AG04450 (cell line): ENCODE data around the gene KCND3. TPM values are rescaled to one million over a fixed set of nuclear protein-coding genes. Genes with fewer than 3 reads are reported as not detected.

Source experiments
- CTCF ChIA-PET: fragments of 300-600, 350-600 bp; formaldehyde crosslinking; extraction: SDS; loops from one replicate; lab custom pipeline; 2022; ENCODE audit warnings: antibody characterized with exemption, inconsistent platforms; lab: Charles Lee
- POLR2A ChIA-PET: fragments of 350-600 bp; formaldehyde crosslinking; extraction: SDS; loops from one replicate; lab custom pipeline; 2021; ENCODE audit warnings: antibody characterized with exemption, inconsistent platforms; lab: Yijun Ruan, JAX
- DNase-seq: peaks from one replicate; pipeline ENCODE4 v3.0.0-alpha.2; 2011; ENCODE audit warnings: low read depth, low spot score
- H3K27ac ChIP-seq: one replicate; pipeline ENCODE4 v1.5.1; 2012; ENCODE audit warnings: low read depth, low read length, control low read depth
- H3K27me3 ChIP-seq: one replicate; pipeline ENCODE4 v1.6.0; 2012; ENCODE audit warnings: low read length; ENCODE audit not compliant: control insufficient read depth, insufficient read depth
- H3K4me3 ChIP-seq: 2 replicates; pipeline ENCODE4 v1.5.1; 2011; ENCODE audit warnings: mild to moderate bottlenecking, low read depth, low read length, control low read depth
- H3K9me3 ChIP-seq: 2 replicates; pipeline ENCODE4 v1.5.1; 2012; ENCODE audit warnings: low read length; ENCODE audit not compliant: control insufficient read depth, insufficient read depth
- CTCF ChIP-seq: IDR thresholded peaks from 2 replicates; pipeline ENCODE4 v1.5.1; 2011; ENCODE audit warnings: low read depth, low read length, control low read depth, inconsistent platforms
- polyA plus RNA-seq: library from polyadenylated mRNA; depleted of rRNA; stranded (reverse); fragments of >200 nt; gene quantifications from 2 replicates; pipeline ENCODE4 v1.2.3, GENCODE V29; 2011

The KCND3 gene
- polyA plus RNA-seq, 1 experiment = 0.02 TPM

DNA sequence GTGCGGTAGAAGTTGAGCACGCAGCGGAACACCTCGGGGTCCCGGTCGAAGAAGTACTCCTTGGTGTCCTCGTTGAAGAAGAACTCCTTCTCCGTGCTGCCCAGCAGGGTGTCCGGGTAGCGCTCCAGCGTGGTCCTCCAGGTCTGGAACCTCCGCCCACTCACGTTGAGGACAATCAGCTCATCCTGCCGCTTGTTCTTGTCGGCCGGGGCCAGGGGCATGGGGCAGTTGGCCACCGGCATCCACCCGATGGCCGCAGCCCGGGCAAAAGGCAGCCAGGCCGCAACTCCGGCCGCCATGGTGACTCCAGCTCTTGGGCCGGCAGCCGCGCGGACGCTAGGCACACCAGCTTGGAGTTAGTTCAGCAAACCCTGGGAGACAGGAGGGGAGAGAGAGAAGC is 7.0 kb downstream of the KCND3 start:
- CTCF ChIA-PET = no interaction called here
- Histone ChIP-seq H3K27me3 (peaks cover 12% of the 10 kb centered on the region), H3K4me3 (no peak overlapping the region), H3K27ac (no peak overlapping the region), H3K9me3 (peaks cover 6% of the 10 kb centered on the region; the same call in 1 of the 2 replicates)
- POLR2A ChIA-PET = no interaction called here
- DNase-seq = no peak
- TF ChIP-seq CTCF = no peak

GRCh38 chr1:111981871-111982270 is 7.6 kb downstream of the KCND3 start:
- TF ChIP-seq CTCF = no peak
- ChIA-PET POLR2A (no interaction called here), CTCF (no interaction called here)
- DNase-seq = no peak
- Histone ChIP-seq H3K27ac (no peak overlapping the region), H3K9me3 (peaks cover 6% of the 10 kb centered on the region; the same call in 1 of the 2 replicates), H3K27me3 (peaks cover 9% of the 10 kb centered on the region), H3K4me3 (no peak overlapping the region)

DNA sequence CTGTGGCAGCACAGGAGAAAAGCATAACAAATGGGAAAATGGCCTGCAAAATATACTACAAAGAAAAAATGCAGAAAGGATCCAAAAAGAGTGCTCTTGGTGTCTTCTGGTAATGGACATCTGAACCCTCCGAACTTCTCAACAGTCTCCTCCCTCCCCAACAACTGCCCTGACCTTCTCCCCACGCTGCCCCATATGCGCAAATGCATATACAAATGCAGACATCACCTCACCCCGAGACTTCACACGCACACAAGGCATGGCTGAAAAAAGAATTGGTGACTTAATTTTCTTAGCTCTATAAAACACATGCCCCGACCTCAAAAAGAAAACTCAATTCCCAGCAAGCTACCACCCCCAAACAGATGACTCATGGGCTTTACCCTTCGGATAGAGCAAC is 8.4 kb downstream of the KCND3 start:
- H3K4me3 ChIP-seq = no peak overlapping the region
- peaks cover 7% of the 10 kb centered on the region for H3K27me3 ChIP-seq
- POLR2A ChIA-PET = no interaction called here
- DNase-seq = no peak
- H3K27ac ChIP-seq = no peak overlapping the region
- H3K9me3 ChIP-seq = peaks cover 6% of the 10 kb centered on the region; the same call in 1 of the 2 replicates
- CTCF ChIA-PET = no interaction called here
- TF ChIP-seq CTCF = no peak

GRCh38 chr1:111980686-111981085 is 8.8 kb downstream of the KCND3 start:
- POLR2A ChIA-PET = no interaction called here
- TF ChIP-seq CTCF = no peak
- Histone ChIP-seq H3K27me3 (peaks cover 6% of the 10 kb centered on the region), H3K4me3 (no peak overlapping the region), H3K9me3 (peaks cover 6% of the 10 kb centered on the region; the same call in 1 of the 2 replicates), H3K27ac (no peak overlapping the region)
- no peak for DNase-seq
- CTCF ChIA-PET = no interaction called here

DNA sequence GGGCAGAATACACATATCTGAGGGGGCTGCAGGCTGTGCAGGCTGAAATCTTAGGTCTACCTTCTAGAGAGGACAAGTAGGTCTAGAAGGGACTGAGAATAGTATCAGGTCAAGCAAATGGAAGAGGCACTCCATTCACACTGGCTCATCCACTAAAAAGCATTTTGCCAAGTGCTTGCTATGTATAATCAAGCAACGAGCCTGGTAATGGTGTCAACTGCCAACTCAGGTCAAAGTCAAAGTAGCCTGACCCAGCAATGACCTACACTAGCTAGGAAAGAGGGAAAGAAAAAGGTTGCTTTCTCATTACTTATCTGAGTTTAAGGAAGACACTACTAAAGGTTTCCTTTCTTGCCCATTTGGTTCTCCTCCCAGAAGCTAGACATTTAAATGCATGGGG is 10.8 kb downstream of the KCND3 start:
- CTCF ChIA-PET = no interaction called here
- Histone ChIP-seq H3K4me3 (no peak overlapping the region), H3K27ac (no peak overlapping the region), H3K9me3 (peaks cover 6% of the 10 kb centered on the region; the same call in 1 of the 2 replicates), H3K27me3 (no peaks in the 10 kb centered on the region)
- DNase-seq = no peak
- no peak for TF ChIP-seq CTCF
- POLR2A ChIA-PET = no interaction called here
